DND-41 (cell line): ENCODE data around the gene COMMD10.
A peak's percentile ranks its signal among the peaks of the same experiment; 100 is the strongest.

ENCODE experiments used
- ATAC-seq: fragments of 200-7000 bp; cut with Tn5 transposase; 3 replicates; pipeline ENCODE4 v1.9.1; 2021; ENCODE audit warnings: low read depth; ENCODE audit not compliant: insufficient read depth
- DNase-seq: peaks from one replicate; pipeline ENCODE4 v3.0.0-alpha.2; 2020
- H2AFZ ChIP-seq: 2 replicates; pipeline ENCODE4 v1.6.0; 2012; ENCODE audit warnings: low read depth, low read length
- H3K27ac ChIP-seq: 2 replicates; pipeline ENCODE4 v1.5.1; 2012; ENCODE audit warnings: low read length, inconsistent platforms
- H3K27me3 ChIP-seq: fragments of 200-600 bp; sonication (generic); 2 replicates; pipeline ENCODE4 v1.6.0; 2012; ENCODE audit warnings: low read length, mild to moderate bottlenecking, inconsistent platforms; ENCODE audit not compliant: insufficient read depth, poor library complexity
- H3K36me3 ChIP-seq: 2 replicates; pipeline ENCODE4 v1.5.1; 2012; ENCODE audit warnings: low read length, inconsistent platforms; ENCODE audit not compliant: insufficient read depth
- H3K4me1 ChIP-seq: 2 replicates; pipeline ENCODE4 v1.5.1; 2012; ENCODE audit warnings: mild to moderate bottlenecking, low read length; ENCODE audit not compliant: insufficient read depth
- H3K4me2 ChIP-seq: 2 replicates; pipeline ENCODE4 v1.6.0; 2012; ENCODE audit warnings: mild to moderate bottlenecking, moderate library complexity, low read length, inconsistent platforms; ENCODE audit not compliant: insufficient read depth
- H3K4me3 ChIP-seq, 2 experiments: fragments of 200-600 bp in 1 of 2; shearing (Covaris generic) in 1 of 2; 2 replicates each; pipeline ENCODE4 v1.5.1; 2012 to 2016; ENCODE audit warnings: inconsistent platforms in 2 of 2, low read length in 2 of 2, mild to moderate bottlenecking in 2 of 2, low read depth in 1 of 2, moderate library complexity in 1 of 2
- H3K79me2 ChIP-seq: 2 replicates; pipeline ENCODE4 v1.6.0; 2012; ENCODE audit warnings: low read length, inconsistent platforms; ENCODE audit not compliant: insufficient read depth
- H3K9ac ChIP-seq: 2 replicates; pipeline ENCODE4 v1.6.0; 2012; ENCODE audit warnings: low read depth, mild to moderate bottlenecking, inconsistent platforms, low read length, moderate library complexity
- H3K9me3 ChIP-seq: 2 replicates; pipeline ENCODE4 v1.5.1; 2012; ENCODE audit warnings: low read length, moderate library complexity, mild to moderate bottlenecking, inconsistent platforms; ENCODE audit not compliant: insufficient read depth, severe bottlenecking
- H4K20me1 ChIP-seq: 2 replicates; pipeline ENCODE4 v1.6.0; 2012; ENCODE audit warnings: low read length; ENCODE audit not compliant: insufficient read depth
- EZH2 ChIP-seq: IDR thresholded peaks from 3 replicates; pipeline ENCODE4 v1.6.1; 2012; ENCODE audit warnings: borderline replicate concordance, low read depth, mild to moderate bottlenecking, moderate library complexity, low read length, inconsistent platforms; ENCODE audit not compliant: severe bottlenecking
- TF ChIP-seq, protein P1 (sequence below): IDR thresholded peaks from 2 replicates; pipeline ENCODE4 v1.5.1; 2012; ENCODE audit warnings: borderline replicate concordance, low read length, moderate library complexity, mild to moderate bottlenecking; ENCODE audit not compliant: poor library complexity, severe bottlenecking; ENCODE audit errors: extremely low read depth

The COMMD10 gene

DNA sequence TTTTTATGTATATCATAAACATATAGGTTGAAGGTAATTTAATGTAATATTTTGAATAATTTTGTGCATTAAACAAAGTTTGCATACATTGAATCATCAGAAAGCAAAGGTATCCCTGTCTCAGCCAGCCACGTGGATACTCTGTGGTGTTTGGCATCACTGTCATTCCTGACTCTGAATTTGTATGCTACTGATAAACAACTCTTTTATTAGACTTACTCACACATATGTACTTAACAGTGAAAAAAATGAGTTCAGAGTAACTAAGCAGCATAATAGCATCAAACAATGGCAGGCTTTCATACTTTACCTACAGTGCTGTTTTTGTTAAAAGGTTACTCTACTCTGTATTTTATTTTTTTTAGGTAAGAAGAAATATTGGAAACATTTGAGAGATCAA lies 171.9 kb downstream of the COMMD10 start:
- no peak overlapping the region for H3K4me3 ChIP-seq
- H3K27me3 ChIP-seq = no peaks in the 10 kb centered on the region
- no peaks in the 10 kb centered on the region for H3K79me2 ChIP-seq
- TF ChIP-seq, protein P1, sequence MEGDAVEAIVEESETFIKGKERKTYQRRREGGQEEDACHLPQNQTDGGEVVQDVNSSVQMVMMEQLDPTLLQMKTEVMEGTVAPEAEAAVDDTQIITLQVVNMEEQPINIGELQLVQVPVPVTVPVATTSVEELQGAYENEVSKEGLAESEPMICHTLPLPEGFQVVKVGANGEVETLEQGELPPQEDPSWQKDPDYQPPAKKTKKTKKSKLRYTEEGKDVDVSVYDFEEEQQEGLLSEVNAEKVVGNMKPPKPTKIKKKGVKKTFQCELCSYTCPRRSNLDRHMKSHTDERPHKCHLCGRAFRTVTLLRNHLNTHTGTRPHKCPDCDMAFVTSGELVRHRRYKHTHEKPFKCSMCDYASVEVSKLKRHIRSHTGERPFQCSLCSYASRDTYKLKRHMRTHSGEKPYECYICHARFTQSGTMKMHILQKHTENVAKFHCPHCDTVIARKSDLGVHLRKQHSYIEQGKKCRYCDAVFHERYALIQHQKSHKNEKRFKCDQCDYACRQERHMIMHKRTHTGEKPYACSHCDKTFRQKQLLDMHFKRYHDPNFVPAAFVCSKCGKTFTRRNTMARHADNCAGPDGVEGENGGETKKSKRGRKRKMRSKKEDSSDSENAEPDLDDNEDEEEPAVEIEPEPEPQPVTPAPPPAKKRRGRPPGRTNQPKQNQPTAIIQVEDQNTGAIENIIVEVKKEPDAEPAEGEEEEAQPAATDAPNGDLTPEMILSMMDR = no peak
- no peak for TF ChIP-seq EZH2
- H3K36me3 ChIP-seq = no peaks in the 10 kb centered on the region
- ATAC-seq (no peak), DNase-seq (no peak)
- H3K9me3 ChIP-seq = no peaks in the 10 kb centered on the region
- no peaks in the 10 kb centered on the region for H3K4me1 ChIP-seq
- H3K9ac ChIP-seq = no peak overlapping the region
- H4K20me1 ChIP-seq = no peaks in the 10 kb centered on the region
- no peak overlapping the region for H3K27ac ChIP-seq
- H2AFZ ChIP-seq = no peak overlapping the region
- no peak overlapping the region for H3K4me2 ChIP-seq

DNA sequence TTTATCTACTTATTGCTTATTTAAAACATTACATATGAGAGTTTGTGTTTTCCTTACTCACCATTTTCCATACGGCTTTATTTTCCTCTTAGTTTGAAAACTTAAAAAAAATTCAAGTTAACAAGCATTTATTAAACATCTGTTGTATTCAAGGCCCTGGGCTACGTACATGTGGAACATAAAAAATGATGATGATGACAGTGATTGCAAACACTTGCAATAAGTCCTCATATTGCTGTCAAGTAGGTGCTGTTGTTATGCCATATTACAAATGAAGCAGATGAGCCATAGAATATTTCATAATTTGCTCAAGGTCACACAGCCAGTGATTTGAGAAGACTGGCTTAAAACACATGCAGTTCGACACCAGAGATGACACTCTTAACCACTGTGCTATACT lies 180.6 kb downstream of the COMMD10 start:
- Histone ChIP-seq H3K36me3 (no peaks in the 10 kb centered on the region), H3K4me3 (no peak overlapping the region), H2AFZ (no peak overlapping the region), H3K27me3 (no peaks in the 10 kb centered on the region), H3K4me1 (no peaks in the 10 kb centered on the region), H3K79me2 (no peaks in the 10 kb centered on the region), H3K9ac (no peak overlapping the region), H4K20me1 (no peaks in the 10 kb centered on the region), H3K4me2 (no peak overlapping the region), H3K27ac (no peak overlapping the region), H3K9me3 (no peaks in the 10 kb centered on the region)
- no peak for ATAC-seq
- DNase-seq = no peak
- TF ChIP-seq, protein P1 = no peak
- no peak for TF ChIP-seq EZH2

DNA sequence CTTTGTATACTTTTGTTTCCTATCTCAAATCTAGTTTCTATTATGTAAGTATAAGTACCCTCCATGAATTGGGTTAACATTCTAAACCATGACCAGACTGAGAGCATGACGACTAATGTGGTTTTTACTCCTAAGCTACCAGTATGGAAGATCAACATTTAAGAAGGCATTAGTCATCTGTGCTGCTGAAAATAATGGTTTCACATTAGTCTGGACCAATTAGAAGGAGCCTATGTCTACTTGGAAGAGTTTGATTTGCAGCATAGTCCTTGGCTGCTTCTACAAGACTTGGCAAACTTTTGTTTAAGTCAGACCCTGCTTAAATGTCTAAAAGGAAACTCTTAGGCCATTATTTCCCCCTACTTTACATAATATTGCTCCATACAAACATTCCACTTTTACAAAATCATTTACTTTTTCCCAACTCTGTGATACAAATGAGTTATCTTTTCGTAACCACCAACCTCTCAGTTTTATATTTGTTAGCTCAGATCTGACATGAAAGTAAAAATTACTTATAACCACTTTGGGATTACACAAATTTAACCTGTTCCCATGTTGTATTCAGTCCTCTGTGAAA lies 186.7 kb downstream of the COMMD10 start:
- no peak overlapping the region for H3K9ac ChIP-seq
- H3K9me3 ChIP-seq = peaks cover 3% of the 10 kb centered on the region
- no peaks in the 10 kb centered on the region for H4K20me1 ChIP-seq
- no peak for TF ChIP-seq EZH2
- TF ChIP-seq, protein P1 = no peak
- no peak overlapping the region for H3K4me2 ChIP-seq
- no peak overlapping the region for H2AFZ ChIP-seq
- no peak overlapping the region for H3K27ac ChIP-seq
- H3K36me3 ChIP-seq = no peaks in the 10 kb centered on the region
- ATAC-seq = peak; percentile 49; the same call in 2 of the 3 replicates
- no peaks in the 10 kb centered on the region for H3K4me1 ChIP-seq
- no peaks in the 10 kb centered on the region for H3K27me3 ChIP-seq
- no peaks in the 10 kb centered on the region for H3K79me2 ChIP-seq
- DNase-seq = no peak
- no peak overlapping the region for H3K4me3 ChIP-seq
